Measurements from ENCODE around the gene TM4SF4.
"Not testable (repeated sequence)": the region's sequence is repeated elsewhere in the genome, so short reads cannot be mapped to it uniquely, and the experiment has no call there.

Gene TM4SF4

GRCh38 chr3:149474250-149474817 is at the start of gene TM4SF4:
TSS of gene TM4SF4 (plus strand) at chr3:149474697. CDS start at chr3:149474878, 181 bp downstream.
- no peak for DNase-seq

GRCh38 chr3:149424918-149425317 is 49.6 kb upstream of the TM4SF4 start:
- no peak for DNase-seq

- DNase-seq = no peak
These were observed 48.2 kb upstream of the TM4SF4 start for GRCh38 chr3:149426325-149426724.

GRCh38 chr3:149428087-149428486 is 46.4 kb upstream of the TM4SF4 start:
- no peak for DNase-seq

GRCh38 chr3:149430216-149430615 is 44.3 kb upstream of the TM4SF4 start:
- DNase-seq = no peak

- no peak for DNase-seq
These were observed 42.3 kb upstream of the TM4SF4 start for GRCh38 chr3:149432149-149432548.

GRCh38 chr3:149435996-149436885 is 38.3 kb upstream of the TM4SF4 start:
- no peak for DNase-seq

- no peak for DNase-seq
These were observed 37.2 kb upstream of the TM4SF4 start for GRCh38 chr3:149437286-149437685.

- no peak for DNase-seq
These were observed 36.8 kb upstream of the TM4SF4 start for GRCh38 chr3:149437710-149438109.

- no peak for DNase-seq
These were observed 35.5 kb upstream of the TM4SF4 start for GRCh38 chr3:149438981-149439380.

- no peak for DNase-seq
These were observed 32.9 kb upstream of the TM4SF4 start for GRCh38 chr3:149441642-149442041.

GRCh38 chr3:149442043-149442442 is 32.5 kb upstream of the TM4SF4 start:
- no peak for DNase-seq

- no peak for DNase-seq
These were observed 31.5 kb upstream of the TM4SF4 start for GRCh38 chr3:149442851-149443544.

GRCh38 chr3:149443545-149443912 is 31.0 kb upstream of the TM4SF4 start:
- DNase-seq = no peak

GRCh38 chr3:149444867-149445266 is 29.6 kb upstream of the TM4SF4 start:
- DNase-seq = not testable (repeated sequence)

GRCh38 chr3:149448331-149448831 is 26.1 kb upstream of the TM4SF4 start:
- DNase-seq = peak; percentile 1

- no peak for DNase-seq
These were observed 25.3 kb upstream of the TM4SF4 start for GRCh38 chr3:149449182-149449581.

- DNase-seq = no peak
These were observed 24.7 kb upstream of the TM4SF4 start for GRCh38 chr3:149449799-149450198.

GRCh38 chr3:149450281-149450680 is 24.2 kb upstream of the TM4SF4 start:
- DNase-seq = no peak

- DNase-seq = no peak
These were observed 22.5 kb upstream of the TM4SF4 start for GRCh38 chr3:149452036-149452435.

GRCh38 chr3:149453140-149453805 is 21.2 kb upstream of the TM4SF4 start:
- DNase-seq = no peak

- no peak for DNase-seq
These were observed 19.8 kb upstream of the TM4SF4 start for GRCh38 chr3:149454746-149455145.

GRCh38 chr3:149455366-149455765 is 19.1 kb upstream of the TM4SF4 start:
- DNase-seq = no peak

Data from CD4-positive, alpha-beta T cell treated with Interleukin-12 subunit alpha and Interleukin-12 subunit beta, for 1 hour (primary cell).